Keratinocyte (primary cell): ENCODE data around the gene ZIC4. TPM values are rescaled to one million over a fixed set of nuclear protein-coding genes. Genes with fewer than 3 reads are reported as not detected.

ENCODE experiments used
- DNase-seq: peaks from one replicate; pipeline ENCODE4 v3.0.0-alpha.2; 2011; ENCODE audit warnings: low read depth, missing footprints, low spot score
- FAIRE-seq: peaks from 2 replicates; lab custom pipeline; 2011; peaks lifted over from hg19 to GRCh38; lab: Jason Lieb, UNC
- H2AFZ ChIP-seq: 2 replicates; pipeline ENCODE4 v1.6.0; 2012; ENCODE audit warnings: low read length, control low read depth, inconsistent platforms; ENCODE audit not compliant: control insufficient read depth
- H3K27ac ChIP-seq: 2 replicates; pipeline ENCODE4 v1.5.1; 2011; ENCODE audit warnings: low read length; ENCODE audit not compliant: control insufficient read depth, insufficient read depth
- H3K27me3 ChIP-seq: 3 replicates; pipeline ENCODE4 v1.6.0; 2011; ENCODE audit warnings: low read length; ENCODE audit not compliant: control insufficient read depth, insufficient read depth; ENCODE audit errors: extremely low read depth
- H3K36me3 ChIP-seq, 2 experiments: 2 replicates in 1 of 2; 3 replicates in 1 of 2; pipeline ENCODE4 v1.5.1; 2011; ENCODE audit warnings: low read length in 2 of 2, mild to moderate bottlenecking in 1 of 2; ENCODE audit not compliant: control insufficient read depth in 2 of 2, insufficient read depth in 2 of 2; ENCODE audit errors: extremely low read depth in 1 of 2
- H3K4me1 ChIP-seq: 3 replicates; pipeline ENCODE4 v1.5.1; 2011; ENCODE audit warnings: low read length; ENCODE audit not compliant: control insufficient read depth, insufficient read depth; ENCODE audit errors: extremely low read depth
- H3K4me2 ChIP-seq: 3 replicates; pipeline ENCODE4 v1.6.0; 2011; ENCODE audit warnings: low read depth, low read length; ENCODE audit not compliant: control insufficient read depth, insufficient read depth; ENCODE audit errors: extremely low read depth
- H3K4me3 ChIP-seq, 3 experiments: fragments of 200-600 bp in 1 of 3; sonication (generic) in 1 of 3; 2 replicates in 2 of 3; 3 replicates in 1 of 3; pipeline ENCODE4 v1.5.1; 2011 to 2016; ENCODE audit warnings: low read length in 3 of 3, mild to moderate bottlenecking in 3 of 3, control low read depth in 2 of 3, inconsistent platforms in 1 of 3, low read depth in 1 of 3, mixed read lengths in 1 of 3, mixed run types in 1 of 3, moderate library complexity in 1 of 3; ENCODE audit not compliant: control insufficient read depth in 2 of 3, insufficient read depth in 2 of 3; ENCODE audit errors: extremely low read depth in 1 of 3
- H3K79me2 ChIP-seq: 2 replicates; pipeline ENCODE4 v1.6.0; 2012; ENCODE audit warnings: low read length; ENCODE audit not compliant: control insufficient read depth, insufficient read depth
- H3K9ac ChIP-seq: 3 replicates; pipeline ENCODE4 v1.6.0; 2011; ENCODE audit warnings: low read length; ENCODE audit not compliant: control insufficient read depth, insufficient read depth; ENCODE audit errors: extremely low read depth
- H3K9me1 ChIP-seq: 3 replicates; pipeline ENCODE4 v1.6.0; 2011; ENCODE audit warnings: low read length; ENCODE audit not compliant: control insufficient read depth, insufficient read depth; ENCODE audit errors: extremely low read depth
- H3K9me3 ChIP-seq: 2 replicates; pipeline ENCODE4 v1.5.1; 2012; ENCODE audit warnings: low read depth, low read length; ENCODE audit not compliant: control insufficient read depth
- H4K20me1 ChIP-seq: 3 replicates; pipeline ENCODE4 v1.6.0; 2011; ENCODE audit warnings: low read length; ENCODE audit not compliant: control insufficient read depth, insufficient read depth; ENCODE audit errors: extremely low read depth
- CTCF ChIP-seq, 3 experiments: IDR thresholded peaks in 1 of 3; conservative IDR thresholded peaks in 1 of 3; optimal IDR thresholded peaks in 1 of 3; 2 replicates in 2 of 3; 3 replicates in 1 of 3; pipeline versions ENCODE3 to v1.5.1; 2011; ENCODE audit warnings: low read length in 3 of 3, mild to moderate bottlenecking in 3 of 3, moderate library complexity in 2 of 3, control low read depth in 1 of 3, inconsistent platforms in 1 of 3; ENCODE audit not compliant: insufficient read depth in 2 of 3; ENCODE audit errors: extremely low read depth in 1 of 3
- EZH2 ChIP-seq: IDR thresholded peaks from one replicate; pipeline ENCODE4 v1.6.1; 2012; ENCODE audit warnings: inconsistent platforms, mild to moderate bottlenecking, low read length, moderate library complexity
- dilution Hi-C: fragments of 300-500 bp; cut with MboI; formaldehyde crosslinking; loops from one replicate; pipeline ENCODE4 v1.7.0; 2020; ENCODE audit warnings: low sequenced_read_pairs; ENCODE audit not compliant: extremely low pct_ligation_motif_present
- polyA plus RNA-seq, 5 experiments: library from polyadenylated mRNA; depleted of rRNA in 3 of 5; stranded (reverse) in 3 of 5; stranded (forward) in 1 of 5; unstranded in 1 of 5; fragments of >200 nt; gene quantifications; 1 replicate in 1 of 5; 2 replicates in 3 of 5; 3 replicates in 1 of 5; pipeline versions ENCODE4 v1.2.1 to v1.2.3, GENCODE V29; 2011 to 2012; ENCODE audit warnings: missing spikeins in 2 of 5, low read depth in 1 of 5, low replicate concordance in 1 of 5

Gene ZIC4
- polyA plus RNA-seq, 1 donor (not counting 4 experiments of a cell fraction or from before 2014, with no cell fraction given), result not detected

DNA sequence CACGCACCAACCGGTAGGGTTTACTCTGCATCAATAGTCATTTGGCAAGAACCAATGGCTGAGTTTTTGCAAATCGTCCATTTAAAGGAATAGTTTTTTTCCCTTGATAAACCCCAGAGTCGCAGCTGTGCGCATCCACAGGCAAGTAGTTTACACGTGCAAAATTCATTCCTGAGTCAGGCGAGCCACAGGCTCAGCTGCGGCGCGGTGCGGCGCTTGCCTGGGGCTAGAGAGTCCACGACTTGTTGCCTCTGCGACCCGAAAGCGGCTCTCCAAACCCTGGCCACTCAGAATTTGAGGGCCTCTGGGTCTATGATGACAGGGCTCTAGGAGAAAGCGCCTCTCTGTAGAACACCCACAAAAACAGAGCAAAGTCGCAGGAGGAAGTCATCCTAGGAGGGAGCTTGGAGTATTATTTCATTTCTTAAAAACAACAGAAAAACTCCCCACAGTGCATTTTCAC, 36.7 kb downstream of the ZIC4 start:
- Histone ChIP-seq H3K36me3 (no peaks in the 10 kb centered on the region), H4K20me1 (no peaks in the 10 kb centered on the region), H2AFZ (no peak overlapping the region), H3K4me1 (no peaks in the 10 kb centered on the region), H3K9me3 (no peaks in the 10 kb centered on the region), H3K27me3 (peaks cover 61% of the 10 kb centered on the region), H3K79me2 (no peaks in the 10 kb centered on the region), H3K9ac (no peak overlapping the region), H3K27ac (no peak overlapping the region), H3K9me1 (no peaks in the 10 kb centered on the region), H3K4me3 (no peak overlapping the region), H3K4me2 (no peak overlapping the region)
- no peak for FAIRE-seq
- dilution Hi-C loops, result no loop called here
- DNase-seq, result no peak
- peak; percentile 21 for TF ChIP-seq EZH2
- TF ChIP-seq CTCF (optimal IDR thresholded peaks at IDR 0.05 in 1 of 3, IDR thresholded peaks at IDR 0.05 in 1 of 3, conservative IDR thresholded peaks at IDR 0.05 in 1 of 3; ENCODE audit: extremely low read depth in 1 of 3, insufficient read depth in 2 of 3, low read length in 3 of 3), result no peak

DNA sequence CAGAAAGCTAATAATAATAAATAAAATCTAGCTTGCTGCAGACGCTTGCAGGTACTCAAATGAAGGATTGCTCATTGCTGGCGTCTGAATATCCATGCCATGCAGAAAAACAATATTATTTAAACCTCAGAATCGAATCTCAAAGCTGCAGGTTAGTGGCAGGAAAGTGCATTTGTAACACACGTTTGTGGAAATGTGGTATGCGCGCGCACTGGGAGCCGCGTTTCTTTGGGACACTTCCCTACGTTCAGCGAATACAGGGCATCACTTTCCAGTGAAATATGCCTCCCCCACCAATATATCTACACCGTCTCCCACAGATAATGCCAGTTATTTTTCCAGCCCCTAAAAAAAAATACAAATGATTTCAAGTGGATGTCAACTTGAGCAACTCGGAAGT, 37.1 kb downstream of the ZIC4 start:
- Histone ChIP-seq H3K9me3 (no peaks in the 10 kb centered on the region), H3K4me2 (no peak overlapping the region), H2AFZ (no peak overlapping the region), H3K9me1 (no peaks in the 10 kb centered on the region), H3K4me1 (no peaks in the 10 kb centered on the region), H3K4me3 (no peak overlapping the region), H3K27ac (no peak overlapping the region), H3K36me3 (no peaks in the 10 kb centered on the region), H4K20me1 (no peaks in the 10 kb centered on the region), H3K9ac (no peak overlapping the region), H3K27me3 (peaks cover 61% of the 10 kb centered on the region), H3K79me2 (no peaks in the 10 kb centered on the region)
- DNase-seq (no peak), FAIRE-seq (no peak)
- dilution Hi-C loops, result no loop called here
- TF ChIP-seq EZH2 (peak; percentile 44), CTCF (optimal IDR thresholded peaks at IDR 0.05 in 1 of 3, IDR thresholded peaks at IDR 0.05 in 1 of 3, conservative IDR thresholded peaks at IDR 0.05 in 1 of 3; ENCODE audit: extremely low read depth in 1 of 3, insufficient read depth in 2 of 3, low read length in 3 of 3) (no peak)
